ENCODE results near the gene POU6F2.

DNA sequence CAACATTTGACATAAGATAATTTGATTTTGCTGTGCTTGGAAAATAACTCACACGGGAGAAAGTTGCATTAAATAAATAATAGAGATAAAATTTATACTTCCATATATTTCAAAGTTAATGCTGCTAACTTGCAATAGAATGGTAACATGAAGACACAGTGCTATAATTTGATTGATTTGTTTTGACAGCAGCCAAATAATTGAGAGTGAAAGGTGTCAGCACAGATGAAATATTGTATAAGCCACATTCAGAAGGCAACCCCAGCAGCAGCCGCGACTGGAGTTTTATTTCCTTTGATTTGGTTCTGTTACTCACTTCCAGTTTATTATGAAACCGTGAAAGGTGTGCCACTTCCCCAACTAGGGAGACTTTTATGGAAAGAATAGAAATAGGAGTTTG, 242.2 kb downstream of the POU6F2 start:
- TF ChIP-seq, protein P1, sequence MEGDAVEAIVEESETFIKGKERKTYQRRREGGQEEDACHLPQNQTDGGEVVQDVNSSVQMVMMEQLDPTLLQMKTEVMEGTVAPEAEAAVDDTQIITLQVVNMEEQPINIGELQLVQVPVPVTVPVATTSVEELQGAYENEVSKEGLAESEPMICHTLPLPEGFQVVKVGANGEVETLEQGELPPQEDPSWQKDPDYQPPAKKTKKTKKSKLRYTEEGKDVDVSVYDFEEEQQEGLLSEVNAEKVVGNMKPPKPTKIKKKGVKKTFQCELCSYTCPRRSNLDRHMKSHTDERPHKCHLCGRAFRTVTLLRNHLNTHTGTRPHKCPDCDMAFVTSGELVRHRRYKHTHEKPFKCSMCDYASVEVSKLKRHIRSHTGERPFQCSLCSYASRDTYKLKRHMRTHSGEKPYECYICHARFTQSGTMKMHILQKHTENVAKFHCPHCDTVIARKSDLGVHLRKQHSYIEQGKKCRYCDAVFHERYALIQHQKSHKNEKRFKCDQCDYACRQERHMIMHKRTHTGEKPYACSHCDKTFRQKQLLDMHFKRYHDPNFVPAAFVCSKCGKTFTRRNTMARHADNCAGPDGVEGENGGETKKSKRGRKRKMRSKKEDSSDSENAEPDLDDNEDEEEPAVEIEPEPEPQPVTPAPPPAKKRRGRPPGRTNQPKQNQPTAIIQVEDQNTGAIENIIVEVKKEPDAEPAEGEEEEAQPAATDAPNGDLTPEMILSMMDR (IDR thresholded peaks at IDR 0.05) = no peak
- no peak for TF ChIP-seq POLR2AphosphoS5 (IDR thresholded peaks at IDR 0.05)
- TF ChIP-seq POLR2A (IDR thresholded peaks at IDR 0.05) = no peak

All from breast epithelium (tissue), 3 donors.